HepG2 (cell line): Measurements from ENCODE around the gene NPBWR2. TPM values are rescaled to one million over a fixed set of nuclear protein-coding genes. Genes with fewer than 3 reads are reported as not detected.

ENCODE experiments used
- ARNTL ChIP-seq: sonication (generic); formaldehyde crosslinking; IDR thresholded peaks from 2 replicates; pipeline ENCODE4 v1.4.0; 2020; ENCODE audit warnings: mild to moderate bottlenecking, missing genetic modification reagents
- BRD4 ChIP-seq: sonication (generic); formaldehyde crosslinking; IDR thresholded peaks from 2 replicates; pipeline ENCODE4 v1.4.0; 2020; ENCODE audit warnings: missing genetic modification reagents
- GATAD1 ChIP-seq: IDR thresholded peaks from 2 replicates; pipeline ENCODE4 v1.6.1; 2016; ENCODE audit warnings: missing genetic modification reagents, missing compliant biosample characterization
- MEIS1 ChIP-seq: sonication (generic); formaldehyde crosslinking; IDR thresholded peaks from 2 replicates; pipeline ENCODE4 v1.9.0; 2021; ENCODE audit warnings: mild to moderate bottlenecking, missing genetic modification reagents, moderate library complexity, borderline replicate concordance
- NR2F2 ChIP-seq: IDR thresholded peaks from 2 replicates; pipeline ENCODE4 v1.6.1; 2012; ENCODE audit warnings: low read depth, inconsistent platforms, borderline replicate concordance
- PAF1 ChIP-seq: IDR thresholded peaks from 2 replicates; pipeline ENCODE4 v1.6.1; 2016; ENCODE audit warnings: missing genetic modification reagents, missing compliant biosample characterization
- RFX5 ChIP-seq: IDR thresholded peaks from 2 replicates; pipeline ENCODE4 v1.6.1; 2011; ENCODE audit warnings: low read depth, low read length, improper control_type of control experiment
- RXRA ChIP-seq: sonication (generic); formaldehyde crosslinking; IDR thresholded peaks from 2 replicates; pipeline ENCODE4 v1.5.1; 2020; ENCODE audit warnings: missing genetic modification reagents
- TP53 ChIP-seq: sonication (generic); formaldehyde crosslinking; conservative IDR thresholded peaks from 2 replicates; pipeline ENCODE4 v1.4.0; 2020; ENCODE audit warnings: missing genetic modification reagents
- ZFAT ChIP-seq: sonication (generic); formaldehyde crosslinking; conservative IDR thresholded peaks from 2 replicates; pipeline ENCODE4 v1.8.1; 2023; ENCODE audit warnings: missing genetic modification reagents, inconsistent platforms
- ZMYM4 ChIP-seq: sonication (generic); formaldehyde crosslinking; IDR thresholded peaks from 2 replicates; pipeline ENCODE4 v1.8.1; 2023; ENCODE audit warnings: mild to moderate bottlenecking, missing genetic modification reagents
- ZNF20 ChIP-seq: sonication (generic); formaldehyde crosslinking; IDR thresholded peaks from 2 replicates; pipeline ENCODE4 v1.4.0; 2020; ENCODE audit warnings: mild to moderate bottlenecking, moderate library complexity, missing genetic modification reagents
- ZNF30 ChIP-seq: sonication (generic); formaldehyde crosslinking; IDR thresholded peaks from 2 replicates; pipeline ENCODE4 v1.5.0; 2020; ENCODE audit warnings: mild to moderate bottlenecking, missing genetic modification reagents
- ZNF333 ChIP-seq: sonication (generic); formaldehyde crosslinking; IDR thresholded peaks from 2 replicates; pipeline ENCODE4 v1.4.0; 2020; ENCODE audit warnings: mild to moderate bottlenecking, missing genetic modification reagents, borderline replicate concordance
- ZNF773 ChIP-seq: sonication (generic); formaldehyde crosslinking; IDR thresholded peaks from 2 replicates; pipeline ENCODE4 v1.4.0; 2020; ENCODE audit warnings: missing genetic modification reagents, borderline replicate concordance
- polyA plus RNA-seq, 8 experiments: library from polyadenylated mRNA; depleted of rRNA in 3 of 8; stranded (reverse) in 7 of 8; unstranded in 1 of 8; fragments of >200 nt; fragmentation: Illumina TruSeq in 4 of 8; extraction: Trizol in 4 of 8; gene quantifications; 2 replicates each; pipeline versions ENCODE4 v1.2.1 to v1.2.3, GENCODE V29; 2011 to 2016; ENCODE audit warnings: low read depth in 4 of 8, missing spikeins in 1 of 8, mixed read lengths in 1 of 8; ENCODE audit not compliant: insufficient read depth in 1 of 8
- total RNA-seq, 5 experiments: library from RNA; depleted of rRNA; stranded (reverse); fragments of >200 nt; fragmentation: Illumina TruSeq; extraction: Trizol; gene quantifications; 2 replicates each; pipeline ENCODE4 v1.2.3, GENCODE V29; 2016; ENCODE audit warnings: low read depth in 1 of 5
- TF ChIP-seq, protein P1 (sequence below): sonication (generic); formaldehyde crosslinking; IDR thresholded peaks from 2 replicates; pipeline ENCODE4 v1.4.0; 2020; ENCODE audit warnings: mild to moderate bottlenecking, missing genetic modification reagents
- TF ChIP-seq, protein P2 (sequence below): sonication (generic); formaldehyde crosslinking; conservative IDR thresholded peaks from 2 replicates; pipeline ENCODE4 v1.8.0; 2022; ENCODE audit warnings: missing genetic modification reagents
- TF ChIP-seq, protein P3 (sequence below): sonication (generic); formaldehyde crosslinking; IDR thresholded peaks from 2 replicates; pipeline ENCODE4 v1.8.0; 2022; ENCODE audit warnings: mild to moderate bottlenecking, missing genetic modification reagents, moderate library complexity
- TF ChIP-seq, protein P4 (sequence below): IDR thresholded peaks from 2 replicates; pipeline ENCODE4 v1.6.1; 2016; ENCODE audit warnings: low read depth, missing genetic modification reagents, missing compliant biosample characterization

NPBWR2 gene
- total and polyA plus RNA-seq, 2 of the 13 experiments (the other 11 are each of a cell fraction or from before 2014, with no cell fraction given): not detected

DNA sequence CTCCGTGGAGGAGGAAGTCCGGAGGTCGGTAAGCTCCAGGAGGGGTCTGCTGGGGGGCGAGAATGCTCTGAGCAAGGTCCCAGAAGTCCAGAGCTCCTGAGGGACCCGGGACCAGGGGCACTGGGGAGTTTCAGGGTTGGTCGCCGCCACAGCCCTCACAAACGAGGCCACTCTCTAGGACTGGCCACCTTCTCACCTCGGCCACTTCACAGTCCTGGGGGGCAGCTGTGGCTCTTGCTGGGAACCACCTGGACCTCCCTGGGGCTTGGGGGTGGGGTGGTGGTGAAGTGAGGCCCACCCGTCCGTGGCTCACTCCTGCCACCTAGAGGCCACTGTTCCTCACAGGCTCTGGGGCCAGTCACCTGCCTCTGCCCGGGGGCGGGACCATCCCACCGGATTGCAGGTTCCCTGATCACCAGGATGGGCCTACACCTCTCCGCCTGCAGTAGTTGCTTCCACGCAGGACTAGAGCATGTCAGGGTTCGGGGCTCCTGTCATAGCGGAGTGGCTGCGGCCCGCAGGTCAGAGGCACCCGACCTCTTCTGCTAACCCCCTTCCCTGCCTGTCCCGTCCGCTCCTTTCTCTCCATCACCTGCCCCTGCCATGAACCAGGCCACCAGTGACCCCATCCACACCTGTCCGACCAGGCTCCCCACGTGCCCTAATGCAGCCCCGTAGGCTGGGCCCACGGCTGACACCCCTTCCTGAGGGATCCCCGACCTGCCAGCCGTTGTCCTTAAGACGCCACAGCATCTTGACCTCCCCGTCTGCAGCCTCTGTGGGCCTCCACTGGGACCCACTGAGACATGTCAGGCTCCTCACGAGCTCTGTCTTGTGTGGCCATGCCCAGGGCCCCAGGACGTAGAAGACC lies 49.5 kb downstream of the NPBWR2 start (continued):
- TF ChIP-seq ZMYM4 (CRISPR knock-in tag): no peak
- TF ChIP-seq, protein P1, sequence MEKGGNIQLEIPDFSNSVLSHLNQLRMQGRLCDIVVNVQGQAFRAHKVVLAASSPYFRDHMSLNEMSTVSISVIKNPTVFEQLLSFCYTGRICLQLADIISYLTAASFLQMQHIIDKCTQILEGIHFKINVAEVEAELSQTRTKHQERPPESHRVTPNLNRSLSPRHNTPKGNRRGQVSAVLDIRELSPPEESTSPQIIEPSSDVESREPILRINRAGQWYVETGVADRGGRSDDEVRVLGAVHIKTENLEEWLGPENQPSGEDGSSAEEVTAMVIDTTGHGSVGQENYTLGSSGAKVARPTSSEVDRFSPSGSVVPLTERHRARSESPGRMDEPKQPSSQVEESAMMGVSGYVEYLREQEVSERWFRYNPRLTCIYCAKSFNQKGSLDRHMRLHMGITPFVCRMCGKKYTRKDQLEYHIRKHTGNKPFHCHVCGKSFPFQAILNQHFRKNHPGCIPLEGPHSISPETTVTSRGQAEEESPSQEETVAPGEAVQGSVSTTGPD (CRISPR knock-in tag): no peak
- TF ChIP-seq, protein P2, sequence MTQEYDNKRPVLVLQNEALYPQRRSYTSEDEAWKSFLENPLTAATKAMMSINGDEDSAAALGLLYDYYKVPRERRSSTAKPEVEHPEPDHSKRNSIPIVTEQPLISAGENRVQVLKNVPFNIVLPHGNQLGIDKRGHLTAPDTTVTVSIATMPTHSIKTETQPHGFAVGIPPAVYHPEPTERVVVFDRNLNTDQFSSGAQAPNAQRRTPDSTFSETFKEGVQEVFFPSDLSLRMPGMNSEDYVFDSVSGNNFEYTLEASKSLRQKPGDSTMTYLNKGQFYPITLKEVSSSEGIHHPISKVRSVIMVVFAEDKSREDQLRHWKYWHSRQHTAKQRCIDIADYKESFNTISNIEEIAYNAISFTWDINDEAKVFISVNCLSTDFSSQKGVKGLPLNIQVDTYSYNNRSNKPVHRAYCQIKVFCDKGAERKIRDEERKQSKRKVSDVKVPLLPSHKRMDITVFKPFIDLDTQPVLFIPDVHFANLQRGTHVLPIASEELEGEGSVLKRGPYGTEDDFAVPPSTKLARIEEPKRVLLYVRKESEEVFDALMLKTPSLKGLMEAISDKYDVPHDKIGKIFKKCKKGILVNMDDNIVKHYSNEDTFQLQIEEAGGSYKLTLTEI (CRISPR knock-in tag): no peak
- TF ChIP-seq NR2F2: no peak
- TF ChIP-seq ZNF20 (CRISPR knock-in tag): no peak
- TF ChIP-seq ARNTL (CRISPR knock-in tag): peak; percentile 59
- TF ChIP-seq, protein P3, sequence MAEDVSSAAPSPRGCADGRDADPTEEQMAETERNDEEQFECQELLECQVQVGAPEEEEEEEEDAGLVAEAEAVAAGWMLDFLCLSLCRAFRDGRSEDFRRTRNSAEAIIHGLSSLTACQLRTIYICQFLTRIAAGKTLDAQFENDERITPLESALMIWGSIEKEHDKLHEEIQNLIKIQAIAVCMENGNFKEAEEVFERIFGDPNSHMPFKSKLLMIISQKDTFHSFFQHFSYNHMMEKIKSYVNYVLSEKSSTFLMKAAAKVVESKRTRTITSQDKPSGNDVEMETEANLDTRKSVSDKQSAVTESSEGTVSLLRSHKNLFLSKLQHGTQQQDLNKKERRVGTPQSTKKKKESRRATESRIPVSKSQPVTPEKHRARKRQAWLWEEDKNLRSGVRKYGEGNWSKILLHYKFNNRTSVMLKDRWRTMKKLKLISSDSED (CRISPR knock-in tag): no peak
- TF ChIP-seq TP53 (CRISPR knock-in tag): 0 out of 2 replicates have a peak, but pooled peaks have one; percentile 57
- TF ChIP-seq PAF1 (CRISPR knock-in tag): no peak
- TF ChIP-seq ZNF333 (CRISPR knock-in tag): no peak; the same call in 1 of the 2 replicates
- TF ChIP-seq RFX5: 0 out of 2 replicates have a peak, but pooled peaks have one; percentile 9
- peak; percentile 5; the same call in 1 of the 2 replicates for TF ChIP-seq MEIS1 (CRISPR knock-in tag)
- TF ChIP-seq ZNF30: no peak
- peak; percentile 80; the same call in 1 of the 2 replicates for TF ChIP-seq BRD4 (CRISPR knock-in tag)
- TF ChIP-seq RXRA (CRISPR knock-in tag): peak; percentile 76
- no peak for TF ChIP-seq ZNF773
- TF ChIP-seq, protein P4, sequence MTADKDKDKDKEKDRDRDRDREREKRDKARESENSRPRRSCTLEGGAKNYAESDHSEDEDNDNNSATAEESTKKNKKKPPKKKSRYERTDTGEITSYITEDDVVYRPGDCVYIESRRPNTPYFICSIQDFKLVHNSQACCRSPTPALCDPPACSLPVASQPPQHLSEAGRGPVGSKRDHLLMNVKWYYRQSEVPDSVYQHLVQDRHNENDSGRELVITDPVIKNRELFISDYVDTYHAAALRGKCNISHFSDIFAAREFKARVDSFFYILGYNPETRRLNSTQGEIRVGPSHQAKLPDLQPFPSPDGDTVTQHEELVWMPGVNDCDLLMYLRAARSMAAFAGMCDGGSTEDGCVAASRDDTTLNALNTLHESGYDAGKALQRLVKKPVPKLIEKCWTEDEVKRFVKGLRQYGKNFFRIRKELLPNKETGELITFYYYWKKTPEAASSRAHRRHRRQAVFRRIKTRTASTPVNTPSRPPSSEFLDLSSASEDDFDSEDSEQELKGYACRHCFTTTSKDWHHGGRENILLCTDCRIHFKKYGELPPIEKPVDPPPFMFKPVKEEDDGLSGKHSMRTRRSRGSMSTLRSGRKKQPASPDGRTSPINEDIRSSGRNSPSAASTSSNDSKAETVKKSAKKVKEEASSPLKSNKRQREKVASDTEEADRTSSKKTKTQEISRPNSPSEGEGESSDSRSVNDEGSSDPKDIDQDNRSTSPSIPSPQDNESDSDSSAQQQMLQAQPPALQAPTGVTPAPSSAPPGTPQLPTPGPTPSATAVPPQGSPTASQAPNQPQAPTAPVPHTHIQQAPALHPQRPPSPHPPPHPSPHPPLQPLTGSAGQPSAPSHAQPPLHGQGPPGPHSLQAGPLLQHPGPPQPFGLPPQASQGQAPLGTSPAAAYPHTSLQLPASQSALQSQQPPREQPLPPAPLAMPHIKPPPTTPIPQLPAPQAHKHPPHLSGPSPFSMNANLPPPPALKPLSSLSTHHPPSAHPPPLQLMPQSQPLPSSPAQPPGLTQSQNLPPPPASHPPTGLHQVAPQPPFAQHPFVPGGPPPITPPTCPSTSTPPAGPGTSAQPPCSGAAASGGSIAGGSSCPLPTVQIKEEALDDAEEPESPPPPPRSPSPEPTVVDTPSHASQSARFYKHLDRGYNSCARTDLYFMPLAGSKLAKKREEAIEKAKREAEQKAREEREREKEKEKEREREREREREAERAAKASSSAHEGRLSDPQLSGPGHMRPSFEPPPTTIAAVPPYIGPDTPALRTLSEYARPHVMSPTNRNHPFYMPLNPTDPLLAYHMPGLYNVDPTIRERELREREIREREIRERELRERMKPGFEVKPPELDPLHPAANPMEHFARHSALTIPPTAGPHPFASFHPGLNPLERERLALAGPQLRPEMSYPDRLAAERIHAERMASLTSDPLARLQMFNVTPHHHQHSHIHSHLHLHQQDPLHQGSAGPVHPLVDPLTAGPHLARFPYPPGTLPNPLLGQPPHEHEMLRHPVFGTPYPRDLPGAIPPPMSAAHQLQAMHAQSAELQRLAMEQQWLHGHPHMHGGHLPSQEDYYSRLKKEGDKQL (CRISPR knock-in tag): no peak; the same call in 1 of the 2 replicates
- no peak for TF ChIP-seq ZFAT (CRISPR knock-in tag)
- peak; percentile 83 for TF ChIP-seq GATAD1 (CRISPR knock-in tag)
